Measurements from ENCODE around the gene VSIG10L. TPM values are rescaled to one million over a fixed set of nuclear protein-coding genes. Genes with fewer than 3 reads are reported as not detected.

VSIG10L gene
- total and polyA plus RNA-seq, 3 experiments from 2014 or later, result 0.29 to 3.6 (median 3.3) TPM

GRCh38 chr19:51324167-51324481 is 17.8 kb downstream of the VSIG10L start:
- Mint-ChIP-seq H3K36me3 (no peaks in the 10 kb centered on the region), H3K27me3 (peaks cover 41 to 68% of the 10 kb centered on the region in 2 donors), H3K4me1 (peaks cover 5 to 14% (median 5%) of the 10 kb centered on the region in 3 donors), H3K4me3 (no peak overlapping the region), H3K9me3 (peaks cover 0 to 7% (median 0%) of the 10 kb centered on the region in 5 donors), H3K27ac (peak overlapping the region in 1 of 8 donors; percentile 47)
- Histone ChIP-seq H3K9me3 (ENCODE audit: low read length) (no peaks in the 10 kb centered on the region), H3K36me3 (ENCODE audit: insufficient read depth, low read length) (no peaks in the 10 kb centered on the region), H3K4me3 (ENCODE audit: low read length) (no peak overlapping the region), H3K4me1 (ENCODE audit: insufficient read depth, low read length) (peaks cover 7% of the 10 kb centered on the region), H3K27ac (ENCODE audit: low read depth, low read length) (no peak overlapping the region), H3K27me3 (ENCODE audit: insufficient read depth, low read length, poor library complexity, severe bottlenecking) (peaks cover 14% of the 10 kb centered on the region)
- ChIA-PET POLR2A (no interaction called here), CTCF (no interaction called here)
- DNase-seq, result no peak

- DNase-seq, result no peak
- ChIA-PET POLR2A (no interaction called here), CTCF (no interaction called here)
- Mint-ChIP-seq H3K9me3 (peaks cover 0 to 7% (median 0%) of the 10 kb centered on the region in 5 donors), H3K4me3 (no peak overlapping the region), H3K27ac (peak overlapping the region in 2 of 8 donors; percentile 47), H3K27me3 (peaks cover 38 to 65% of the 10 kb centered on the region in 2 donors), H3K36me3 (no peaks in the 10 kb centered on the region), H3K4me1 (peaks cover 5 to 14% (median 5%) of the 10 kb centered on the region in 3 donors)
- Histone ChIP-seq H3K36me3 (ENCODE audit: insufficient read depth, low read length) (no peaks in the 10 kb centered on the region), H3K4me1 (ENCODE audit: insufficient read depth, low read length) (peaks cover 7% of the 10 kb centered on the region), H3K27me3 (ENCODE audit: insufficient read depth, low read length, poor library complexity, severe bottlenecking) (peaks cover 14% of the 10 kb centered on the region), H3K4me3 (ENCODE audit: low read length) (no peak overlapping the region), H3K9me3 (ENCODE audit: low read length) (no peaks in the 10 kb centered on the region), H3K27ac (ENCODE audit: low read depth, low read length) (no peak overlapping the region)
Observed at GRCh38 chr19:51323481-51324166, 18.3 kb downstream of the VSIG10L start.

- no peaks in the 10 kb centered on the region for H3K4me1 ChIP-seq (ENCODE audit: insufficient read depth, low read length)
- no peaks in the 10 kb centered on the region for H3K36me3 ChIP-seq (ENCODE audit: insufficient read depth, low read length)
- no peak for DNase-seq
- no peaks in the 10 kb centered on the region for H3K9me3 ChIP-seq (ENCODE audit: low read length)
- Mint-ChIP-seq H3K4me3 (no peak overlapping the region), H3K36me3 (no peaks in the 10 kb centered on the region), H3K27me3 (peaks cover 29 to 58% of the 10 kb centered on the region in 2 donors), H3K4me1 (peaks cover 0 to 6% (median 0%) of the 10 kb centered on the region in 3 donors), H3K27ac (no peak overlapping the region), H3K9me3 (peaks cover 0 to 7% (median 0%) of the 10 kb centered on the region in 5 donors)
- H3K4me3 ChIP-seq (ENCODE audit: low read length), result no peak overlapping the region
- POLR2A ChIA-PET, result no interaction called here
- H3K27ac ChIP-seq (ENCODE audit: low read depth, low read length), result no peak overlapping the region
- CTCF ChIA-PET, result no interaction called here
- H3K27me3 ChIP-seq (ENCODE audit: insufficient read depth, low read length, poor library complexity, severe bottlenecking), result peaks cover 4% of the 10 kb centered on the region
Observed at GRCh38 chr19:51321799-51322198, 20.1 kb downstream of the VSIG10L start.

- Mint-ChIP-seq H3K9me3 (peaks cover 0 to 7% (median 0%) of the 10 kb centered on the region in 5 donors), H3K36me3 (peaks cover 0 to 3% (median 0%) of the 10 kb centered on the region in 3 donors), H3K27ac (no peak overlapping the region), H3K27me3 (peaks cover 25 to 47% of the 10 kb centered on the region in 2 donors), H3K4me3 (no peak overlapping the region), H3K4me1 (peaks cover 0 to 2% (median 0%) of the 10 kb centered on the region in 3 donors)
- no peaks in the 10 kb centered on the region for H3K36me3 ChIP-seq (ENCODE audit: insufficient read depth, low read length)
- no peaks in the 10 kb centered on the region for H3K9me3 ChIP-seq (ENCODE audit: low read length)
- ChIA-PET CTCF (no interaction called here), POLR2A (no interaction called here)
- H3K27ac ChIP-seq (ENCODE audit: low read depth, low read length), result no peak overlapping the region
- DNase-seq, result no peak
- no peaks in the 10 kb centered on the region for H3K4me1 ChIP-seq (ENCODE audit: insufficient read depth, low read length)
- no peak overlapping the region for H3K4me3 ChIP-seq (ENCODE audit: low read length)
- H3K27me3 ChIP-seq (ENCODE audit: insufficient read depth, low read length, poor library complexity, severe bottlenecking), result no peaks in the 10 kb centered on the region
Observed at GRCh38 chr19:51320280-51320657, 21.7 kb downstream of the VSIG10L start.

GRCh38 chr19:51319649-51320279 is 22.2 kb downstream of the VSIG10L start:
- no peak for DNase-seq
- CTCF ChIA-PET, result no interaction called here
- H3K27me3 ChIP-seq (ENCODE audit: insufficient read depth, low read length, poor library complexity, severe bottlenecking), result no peaks in the 10 kb centered on the region
- H3K4me3 ChIP-seq (ENCODE audit: low read length), result no peak overlapping the region
- H3K36me3 ChIP-seq (ENCODE audit: insufficient read depth, low read length), result no peaks in the 10 kb centered on the region
- no peak overlapping the region for H3K4me3 Mint-ChIP-seq
- H3K4me1 ChIP-seq (ENCODE audit: insufficient read depth, low read length), result no peaks in the 10 kb centered on the region
- H3K4me1 Mint-ChIP-seq, result peaks cover 0 to 2% (median 0%) of the 10 kb centered on the region in 3 donors
- peaks cover 22 to 47% of the 10 kb centered on the region in 2 donors for H3K27me3 Mint-ChIP-seq
- POLR2A ChIA-PET, result no interaction called here
- no peak overlapping the region for H3K27ac ChIP-seq (ENCODE audit: low read depth, low read length)
- H3K9me3 Mint-ChIP-seq, result peaks cover 0 to 7% (median 2%) of the 10 kb centered on the region in 5 donors
- H3K27ac Mint-ChIP-seq, result no peak overlapping the region
- no peaks in the 10 kb centered on the region for H3K9me3 ChIP-seq (ENCODE audit: low read length)
- peaks cover 0 to 4% (median 0%) of the 10 kb centered on the region in 3 donors for H3K36me3 Mint-ChIP-seq

- Mint-ChIP-seq H3K27me3 (peaks cover 21 to 43% of the 10 kb centered on the region in 2 donors), H3K36me3 (peaks cover 0 to 4% (median 0%) of the 10 kb centered on the region in 3 donors), H3K9me3 (peaks cover 0 to 7% (median 2%) of the 10 kb centered on the region in 5 donors), H3K27ac (peak overlapping the region in 1 of 8 donors; percentile 43), H3K4me3 (no peak overlapping the region), H3K4me1 (peaks cover 0 to 2% (median 0%) of the 10 kb centered on the region in 3 donors)
- Histone ChIP-seq H3K27me3 (ENCODE audit: insufficient read depth, low read length, poor library complexity, severe bottlenecking) (no peaks in the 10 kb centered on the region), H3K9me3 (ENCODE audit: low read length) (no peaks in the 10 kb centered on the region), H3K27ac (ENCODE audit: low read depth, low read length) (no peak overlapping the region), H3K4me1 (ENCODE audit: insufficient read depth, low read length) (no peaks in the 10 kb centered on the region), H3K4me3 (ENCODE audit: low read length) (no peak overlapping the region), H3K36me3 (ENCODE audit: insufficient read depth, low read length) (no peaks in the 10 kb centered on the region)
- CTCF ChIA-PET, result no interaction called here
- no peak for DNase-seq
- POLR2A ChIA-PET, result no interaction called here
Observed at GRCh38 chr19:51318687-51319648, 23.0 kb downstream of the VSIG10L start.

- CTCF ChIA-PET, result no interaction called here
- no peak for DNase-seq
- Mint-ChIP-seq H3K36me3 (peaks cover 0 to 4% (median 0%) of the 10 kb centered on the region in 3 donors), H3K4me3 (no peak overlapping the region), H3K27ac (no peak overlapping the region), H3K9me3 (peaks cover 0 to 4% (median 2%) of the 10 kb centered on the region in 5 donors), H3K4me1 (peaks cover 0 to 7% (median 5%) of the 10 kb centered on the region in 3 donors), H3K27me3 (peaks cover 21 to 38% of the 10 kb centered on the region in 2 donors)
- Histone ChIP-seq H3K27me3 (ENCODE audit: insufficient read depth, low read length, poor library complexity, severe bottlenecking) (no peaks in the 10 kb centered on the region), H3K27ac (ENCODE audit: low read depth, low read length) (no peak overlapping the region), H3K9me3 (ENCODE audit: low read length) (no peaks in the 10 kb centered on the region), H3K4me1 (ENCODE audit: insufficient read depth, low read length) (no peaks in the 10 kb centered on the region), H3K4me3 (ENCODE audit: low read length) (no peak overlapping the region), H3K36me3 (ENCODE audit: insufficient read depth, low read length) (no peaks in the 10 kb centered on the region)
- POLR2A ChIA-PET, result no interaction called here
Observed at GRCh38 chr19:51317968-51318367, 24.0 kb downstream of the VSIG10L start.

Measured in CD8-positive, alpha-beta memory T cell (primary cell).